ENCODE measurements around the gene CD38. TPM values are rescaled to one million over a fixed set of nuclear protein-coding genes. Genes with fewer than 3 reads are reported as not detected.

The CD38 gene
- total RNA-seq, 1 experiment from 2014 or later = 0.17 TPM

GRCh38 chr4:15754323-15754722 is 23.8 kb upstream of the CD38 start:
- Mint-ChIP-seq H3K36me3 (no peaks in the 10 kb centered on the region), H3K4me1 (no peaks in the 10 kb centered on the region), H3K27me3 (ENCODE audit: low read depth) (no peaks in the 10 kb centered on the region; the same call in 1 of the 2 replicates), H3K4me3 (no peak overlapping the region), H3K9me3 (peaks cover 16% of the 10 kb centered on the region), H3K27ac (no peak overlapping the region)
- ChIA-PET CTCF (no interaction called here), POLR2A (no interaction called here)
- TF ChIP-seq ZNF232 (CRISPR knock-in tag; IDR thresholded peaks at IDR 0.05) (no peak), PREB (CRISPR knock-in tag; IDR thresholded peaks at IDR 0.05; ENCODE audit: borderline replicate concordance) (no peak), AFF4 (CRISPR knock-in tag; IDR thresholded peaks at IDR 0.05; ENCODE audit: borderline replicate concordance) (no peak), ZNF219 (CRISPR knock-in tag; IDR thresholded peaks at IDR 0.05; ENCODE audit: borderline replicate concordance) (no peak), SMAD3 (CRISPR knock-in tag; IDR thresholded peaks at IDR 0.05; ENCODE audit: borderline replicate concordance) (no peak), MXD4 (CRISPR knock-in tag; IDR thresholded peaks at IDR 0.05; ENCODE audit: borderline replicate concordance) (no peak), ZNF423 (CRISPR knock-in tag; IDR thresholded peaks at IDR 0.05) (no peak), ZNF425 (CRISPR knock-in tag; conservative IDR thresholded peaks at IDR 0.05) (no peak), ZMAT4 (CRISPR knock-in tag; IDR thresholded peaks at IDR 0.05) (no peak), ESRRA (CRISPR knock-in tag; IDR thresholded peaks at IDR 0.05; ENCODE audit: borderline replicate concordance) (no peak), ZBTB43 (CRISPR knock-in tag; IDR thresholded peaks at IDR 0.05) (no peak), USF2 (CRISPR knock-in tag; IDR thresholded peaks at IDR 0.05) (no peak), ZSCAN18 (CRISPR knock-in tag; IDR thresholded peaks at IDR 0.05) (no peak), ATF3 (CRISPR knock-in tag; conservative IDR thresholded peaks at IDR 0.05) (no peak), ZNF416 (CRISPR knock-in tag; IDR thresholded peaks at IDR 0.05) (no peak)
- ATAC-seq (no peak), DNase-seq (ENCODE audit: low spot score) (no peak)

All from WTC11 (cell line).